SKM-1 treated with dmso at 0.1 percent for 144 hours (cell line): ENCODE results near the gene KRT85.
"Not testable (repeated sequence)": the region's sequence is repeated elsewhere in the genome, so short reads cannot be mapped to it uniquely, and the experiment has no call there.

Experiments used
- DNase-seq: peaks from one replicate; lab custom pipeline; 2025; ENCODE audit not compliant: unreplicated experiment; lab: John Stamatoyannopoulos, UW

KRT85 gene

DNA sequence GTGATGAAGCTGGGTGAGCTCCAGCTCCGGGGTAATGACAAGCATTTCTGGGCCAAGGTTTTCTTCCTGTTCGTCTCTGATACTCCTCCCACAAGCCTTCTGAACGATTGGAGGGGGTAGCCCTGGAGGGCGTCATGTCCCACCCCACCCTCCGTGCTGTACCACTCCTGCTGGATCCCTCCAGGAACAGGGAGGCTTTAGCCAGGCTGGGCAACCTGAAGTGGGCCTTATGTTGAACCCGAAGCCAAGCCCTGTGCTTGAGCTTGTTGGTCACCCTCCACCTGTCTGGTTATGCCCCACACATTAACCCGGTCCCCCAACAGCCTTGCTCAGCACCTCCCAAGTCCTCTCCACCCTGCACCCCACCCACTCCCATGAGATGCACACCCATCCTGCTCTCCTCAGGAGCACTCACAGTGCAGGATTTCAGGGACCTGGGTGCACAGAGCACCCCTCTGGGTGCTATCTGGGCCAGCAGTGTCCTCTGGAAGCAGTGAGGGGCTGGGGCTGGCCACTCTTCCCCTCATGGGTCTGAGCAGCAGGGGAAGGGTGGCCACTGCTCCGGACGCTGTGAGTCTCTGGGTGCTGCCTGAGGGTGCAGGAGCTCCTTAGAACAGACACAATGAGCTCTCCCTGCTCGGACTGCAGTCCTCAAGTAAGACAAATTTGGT lies 39.3 kb downstream of the KRT85 start:
- no peak for DNase-seq

DNA sequence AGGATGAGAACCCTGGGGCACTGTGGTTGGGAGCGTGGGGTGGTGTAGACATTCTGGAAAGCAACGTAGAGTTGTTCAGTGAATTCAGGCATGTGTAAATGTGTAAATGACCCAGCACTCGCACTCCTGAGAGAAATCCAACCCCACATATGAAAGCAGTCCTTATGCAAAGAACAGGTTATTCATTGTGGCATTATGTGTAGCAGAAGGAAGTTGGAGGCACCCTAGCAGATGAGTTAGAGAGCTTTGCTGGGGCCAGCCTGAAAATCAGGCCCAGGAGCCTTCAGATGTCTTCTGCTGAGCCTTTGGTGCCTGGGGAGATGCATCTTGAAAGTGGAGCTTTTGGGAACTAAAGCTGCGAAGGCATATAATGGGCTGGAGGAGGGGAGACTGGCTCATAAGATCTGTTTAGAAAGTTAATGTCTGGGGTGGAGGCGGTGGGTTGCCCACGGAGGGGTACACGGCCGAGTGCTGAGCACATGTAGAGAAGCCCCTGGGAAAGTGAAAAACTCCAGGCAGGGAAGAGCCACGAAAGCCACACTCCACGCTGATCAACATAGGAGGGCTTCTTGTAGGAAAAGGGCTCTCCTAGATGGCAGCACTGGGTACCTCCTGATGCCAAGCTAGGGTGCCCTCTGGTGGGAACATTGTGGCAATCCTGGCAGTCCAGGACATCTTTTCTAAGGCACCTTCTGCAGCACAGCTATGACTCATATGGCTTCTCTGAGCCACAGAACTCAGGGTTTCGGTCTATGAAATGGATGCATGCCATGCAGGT lies 40.0 kb downstream of the KRT85 start:
- DNase-seq: peak; percentile 28

DNA sequence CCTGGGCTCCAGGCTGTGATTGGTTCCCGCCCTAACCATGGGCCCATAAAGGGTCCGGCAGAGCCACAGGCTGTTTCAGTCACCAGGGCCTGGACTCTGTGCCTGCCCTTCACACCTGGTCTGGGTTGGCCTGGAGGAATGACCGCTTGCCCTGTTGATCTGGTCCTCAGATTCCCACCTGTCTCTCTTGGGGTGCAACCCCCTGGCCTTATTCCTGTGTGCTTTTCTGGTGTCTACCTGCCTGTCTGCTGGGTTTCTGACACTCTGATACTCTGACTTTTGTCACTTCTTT lies 43.2 kb downstream of the KRT85 start:
- DNase-seq: no peak

DNA sequence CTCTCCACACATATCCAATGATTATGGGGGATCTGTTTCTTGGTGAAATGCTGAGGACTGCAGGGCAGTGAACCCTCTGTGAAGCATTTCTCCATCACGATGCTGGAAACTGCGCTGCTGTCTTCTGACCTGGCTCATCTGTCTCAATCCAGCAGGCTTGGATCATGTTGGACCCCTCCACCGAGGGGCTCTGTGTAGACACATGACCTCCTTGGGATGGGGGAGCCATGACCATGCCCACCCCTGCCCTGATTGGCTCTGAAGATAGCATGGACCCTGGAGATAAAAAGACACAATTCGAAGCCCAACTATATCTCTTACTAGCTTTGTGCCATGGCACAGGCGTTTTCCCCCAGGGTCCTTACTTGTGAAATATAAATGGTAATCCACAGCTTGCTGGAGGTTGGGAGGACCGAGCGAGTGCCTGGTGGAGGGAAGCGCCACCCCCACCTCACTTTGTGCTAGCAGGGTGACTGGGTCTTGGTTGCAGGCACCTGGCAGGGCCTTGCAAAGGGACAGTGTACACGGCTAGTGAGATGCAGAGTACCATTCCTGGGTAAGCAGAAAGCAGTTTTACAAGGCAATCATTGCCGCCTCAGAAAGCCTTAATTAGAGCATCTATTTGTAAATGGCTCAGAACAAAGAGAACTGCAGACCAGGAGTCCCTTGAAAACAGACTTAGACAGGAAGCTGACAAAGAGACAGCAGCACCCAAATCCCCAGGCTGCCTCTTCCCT lies 43.7 kb downstream of the KRT85 start:
- no peak for DNase-seq

DNA sequence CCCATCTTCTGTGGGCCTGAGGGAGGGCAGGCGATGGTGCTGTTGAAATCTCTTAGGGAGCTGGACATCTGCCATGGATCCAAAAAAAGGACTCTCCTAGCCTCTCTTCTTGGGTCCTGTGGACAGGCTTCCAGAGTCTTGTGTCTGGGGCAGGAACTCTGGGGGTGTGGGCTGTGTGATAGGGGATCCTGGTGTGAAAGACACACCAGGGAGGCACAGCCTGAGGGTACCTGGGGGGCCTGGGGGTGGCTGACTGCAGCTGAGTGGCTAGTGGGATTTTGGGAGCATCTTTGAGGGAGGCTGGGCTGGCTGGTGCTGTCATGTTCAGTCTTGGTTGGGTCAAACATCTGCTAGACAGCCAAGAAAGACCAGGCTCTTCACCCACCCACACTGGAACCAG lies 44.3 kb downstream of the KRT85 start:
- no peak for DNase-seq

DNA sequence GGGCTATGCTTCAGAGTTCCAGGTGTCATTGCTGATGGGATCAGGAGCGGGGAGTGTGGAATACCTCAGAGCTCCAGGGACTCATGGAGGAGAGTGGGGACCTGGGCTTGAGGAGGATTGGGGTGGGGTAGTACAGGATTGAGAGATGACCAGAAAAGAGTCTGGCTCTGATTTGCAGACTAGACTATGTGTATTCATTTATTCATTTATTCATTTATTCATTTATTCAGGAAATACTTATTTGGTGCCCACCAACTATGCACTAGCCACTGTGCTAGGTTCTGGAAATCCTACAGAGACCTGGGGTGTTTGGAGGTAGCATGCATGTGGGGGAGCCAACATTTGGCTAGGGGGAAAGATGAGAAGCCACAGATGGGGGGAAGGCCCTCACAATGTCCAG lies 45.2 kb downstream of the KRT85 start:
- no peak for DNase-seq

DNA sequence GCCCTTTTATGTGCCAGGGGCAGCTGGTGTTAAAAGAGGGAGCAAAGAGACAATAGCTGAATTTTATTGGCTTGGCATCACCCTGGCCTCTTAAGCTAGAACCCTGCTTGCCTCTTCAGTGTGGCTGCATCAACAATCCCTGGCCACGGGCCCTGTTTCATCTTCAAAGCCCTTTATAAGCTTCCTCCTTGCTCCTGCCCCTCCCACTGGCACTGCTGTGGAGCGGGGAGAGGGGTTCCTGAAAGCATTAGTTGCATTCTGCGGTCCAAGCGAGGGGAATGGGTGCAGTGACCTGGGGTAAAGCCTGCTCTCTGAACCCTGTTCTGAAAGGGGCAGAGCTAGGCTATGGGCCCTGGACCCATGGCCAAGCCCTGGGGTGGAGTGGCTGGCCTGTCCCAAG lies 45.9 kb downstream of the KRT85 start:
- no peak for DNase-seq

DNA sequence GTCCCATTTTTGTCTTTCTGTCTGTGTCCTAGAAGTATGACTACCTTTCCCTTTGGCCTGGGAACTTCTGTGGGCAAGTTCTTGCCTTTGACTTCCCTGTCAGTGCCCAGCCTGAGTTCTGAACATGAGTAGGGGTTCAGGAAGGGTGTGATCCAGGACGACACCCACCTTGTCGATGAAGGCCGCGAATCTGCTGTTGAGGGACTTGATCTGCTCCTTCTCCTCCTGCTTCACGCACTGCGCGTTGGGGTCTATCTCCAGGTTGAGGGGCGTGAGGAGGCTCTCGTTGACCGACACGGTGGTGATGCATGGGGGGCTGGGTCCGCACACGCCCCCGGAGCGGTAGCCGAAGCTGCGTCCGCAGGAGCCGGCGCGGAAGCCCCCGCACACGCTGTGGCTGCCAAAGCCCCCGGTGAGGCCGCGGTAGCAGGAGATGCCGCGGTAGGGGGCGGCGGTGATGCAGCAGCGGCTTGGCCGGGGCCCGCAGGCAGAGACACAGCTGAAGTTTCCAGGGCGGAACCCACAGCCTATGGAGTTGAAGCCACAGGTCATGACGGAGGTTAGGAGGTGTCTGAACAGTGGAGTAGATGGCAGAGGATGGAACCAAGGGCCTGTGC lies 46.4 kb downstream of the KRT85 start, which contains the start of gene KRT83:
KRT83 (minus strand) TSS at position 615 of the 617 bp plus-strand sequence; CDS start at position 552, 63 bp downstream.
- no peak for DNase-seq

DNA sequence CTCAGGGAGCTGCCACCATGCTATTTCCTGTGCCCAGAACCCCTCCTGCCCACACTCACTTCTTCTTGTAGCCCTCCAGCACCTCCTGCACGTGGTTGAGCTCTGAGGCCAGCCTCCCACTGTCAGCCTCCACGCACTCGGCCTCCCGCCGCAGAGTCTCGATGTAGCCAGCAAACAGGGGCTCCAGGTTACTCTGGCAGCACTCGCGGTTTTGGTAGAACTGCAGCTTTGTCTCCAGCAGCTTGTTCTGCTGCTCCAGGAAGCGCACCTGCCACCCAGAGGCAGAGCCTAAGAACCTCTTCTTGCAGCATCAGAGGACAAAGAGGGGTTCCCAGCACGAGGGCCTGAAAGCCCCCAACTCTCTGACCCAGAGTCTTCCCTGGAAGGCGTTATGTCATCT lies 48.2 kb downstream of the KRT85 start:
- no peak for DNase-seq

DNA sequence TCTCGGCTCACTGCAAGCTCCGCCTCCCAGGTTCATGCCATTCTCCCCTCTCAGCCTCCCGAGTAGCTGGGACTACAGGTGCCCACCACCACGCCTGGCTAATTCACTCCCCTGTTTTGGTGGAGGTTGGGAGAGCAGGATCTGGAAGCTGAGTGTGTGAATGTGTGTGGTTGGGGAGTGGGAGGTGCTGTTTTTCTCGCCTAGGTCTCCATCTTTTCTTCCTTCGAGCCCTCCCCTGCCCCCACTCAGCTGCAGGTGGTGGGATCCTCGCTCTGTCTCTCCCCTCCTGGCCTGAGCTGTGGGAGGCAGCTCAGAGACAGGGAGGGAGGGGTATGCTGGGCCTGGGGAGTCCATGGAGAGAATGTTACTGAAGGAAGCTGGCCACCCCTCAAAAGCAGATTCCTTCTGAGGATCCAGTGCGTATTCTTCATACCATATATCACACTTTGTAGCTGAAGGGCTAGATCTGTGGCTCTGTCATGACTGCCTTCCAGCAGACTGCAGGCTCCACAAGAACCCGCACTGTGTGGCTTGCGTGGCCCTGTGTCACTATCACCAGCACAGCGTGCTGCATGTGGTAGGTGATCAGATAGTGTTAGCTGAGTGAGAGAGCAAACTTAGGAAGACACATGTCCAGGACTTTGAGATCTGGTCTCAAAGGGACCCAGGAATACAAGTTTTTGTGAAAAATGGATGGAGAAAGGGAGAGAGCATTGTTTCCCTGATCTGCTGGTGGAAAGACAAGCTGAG lies 48.9 kb downstream of the KRT85 start:
- DNase-seq: no peak

DNA sequence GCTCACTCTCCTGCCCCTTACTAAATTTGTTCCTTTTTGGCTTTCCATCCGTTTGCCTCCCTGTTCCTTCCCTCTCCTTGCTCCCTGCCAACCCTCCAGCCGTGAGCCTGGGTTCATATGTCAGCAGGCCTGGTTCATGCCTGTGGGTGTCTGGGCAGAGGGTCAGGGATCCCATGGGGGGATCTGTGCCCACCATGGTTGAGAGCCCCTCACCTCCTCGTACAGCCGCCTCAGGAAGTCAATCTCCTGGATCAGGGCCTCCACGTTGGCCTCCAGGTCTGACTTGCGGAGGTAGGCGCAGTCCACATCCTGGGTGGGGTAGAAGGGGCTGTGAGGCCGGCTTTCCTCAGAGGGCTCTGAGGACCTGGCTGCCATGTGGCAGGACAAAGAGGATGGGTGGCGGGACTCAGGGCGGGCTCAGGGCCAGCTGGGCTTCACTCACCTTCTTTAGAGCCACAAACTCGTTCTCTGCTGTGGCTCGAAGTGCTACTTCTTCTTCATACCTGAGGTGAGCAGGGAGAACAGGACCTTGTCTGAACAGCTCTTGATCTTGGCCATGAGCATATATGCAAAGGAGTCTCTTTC lies 49.7 kb downstream of the KRT85 start:
- no peak for DNase-seq

DNA sequence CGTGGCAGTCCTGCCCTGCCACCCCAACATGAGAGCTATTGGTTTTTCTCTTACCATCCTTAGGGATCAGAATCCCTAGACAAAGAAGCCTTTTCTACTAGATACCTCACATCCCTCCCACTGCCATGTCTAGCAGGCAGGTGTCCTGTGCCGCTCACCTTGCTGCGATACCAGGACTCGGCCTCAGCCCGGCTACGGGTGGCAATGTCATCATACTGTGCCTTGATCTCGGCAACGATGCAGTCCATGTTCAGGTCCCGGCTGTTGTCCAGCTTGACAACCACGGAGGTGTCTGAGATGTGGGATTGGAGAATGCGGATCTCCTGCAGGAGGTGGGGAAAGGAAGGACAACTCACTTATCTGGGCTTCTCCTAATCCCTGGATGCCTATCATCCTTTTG lies 50.6 kb downstream of the KRT85 start:
- DNase-seq: no peak

DNA sequence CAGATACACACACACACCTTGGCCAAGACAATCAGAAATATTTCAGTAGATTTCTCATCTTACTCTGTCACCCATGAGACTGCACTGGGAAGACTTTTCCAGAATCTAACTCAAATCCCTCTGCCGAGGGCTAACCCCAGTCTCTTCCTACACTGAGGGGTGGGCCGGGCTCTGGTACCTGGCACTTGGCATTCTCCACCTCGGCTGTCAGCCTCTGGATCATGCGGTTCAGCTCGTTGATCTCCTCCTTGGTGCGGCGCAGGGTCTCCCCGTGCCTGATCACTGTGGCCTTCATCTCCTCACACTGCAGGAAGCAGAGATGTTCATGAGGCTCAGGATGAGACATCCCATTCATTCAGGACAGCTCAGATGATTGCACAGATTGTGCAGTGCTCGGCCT lies 51.0 kb downstream of the KRT85 start:
- DNase-seq: no peak

DNA sequence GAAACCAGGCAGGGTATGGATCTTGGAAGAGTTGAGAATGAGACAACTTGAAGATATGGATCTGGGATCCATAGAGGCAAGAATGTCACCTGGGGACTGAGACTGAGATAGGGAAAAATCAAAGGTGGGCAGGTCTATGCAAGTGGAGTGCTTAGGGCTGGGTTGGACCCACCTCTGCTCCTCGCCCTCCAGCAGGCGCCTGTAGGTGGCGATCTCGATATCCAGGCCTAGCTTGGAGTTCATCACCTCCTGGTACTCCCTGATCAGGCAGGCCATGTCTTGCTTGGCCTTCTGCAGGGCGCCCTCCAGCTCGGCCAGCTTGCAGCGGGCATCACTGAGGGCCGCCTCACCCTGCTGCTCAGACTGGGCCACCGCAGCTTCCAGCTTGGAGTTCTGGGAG lies 51.6 kb downstream of the KRT85 start:
- DNase-seq: not testable (repeated sequence)

DNA sequence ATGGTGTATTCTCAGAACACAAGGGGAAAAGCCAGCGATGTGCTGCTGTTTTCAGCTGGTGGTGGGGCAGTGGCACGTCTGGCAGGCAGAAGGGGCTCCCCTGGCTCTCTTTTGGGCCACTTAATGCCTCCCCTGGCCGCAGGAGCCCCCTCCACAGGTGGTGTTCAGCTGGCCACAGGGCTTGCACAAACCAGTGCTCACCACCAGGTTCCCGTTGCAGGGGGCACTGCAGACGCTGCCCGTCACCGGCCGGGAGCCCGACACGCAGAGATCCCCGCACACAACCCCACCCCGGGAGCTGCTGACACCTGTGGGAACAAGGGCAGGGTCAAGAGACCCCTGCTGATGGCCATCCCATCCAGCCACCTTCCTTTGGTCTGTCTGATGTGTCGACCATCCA lies 52.8 kb downstream of the KRT85 start:
- no peak for DNase-seq

DNA sequence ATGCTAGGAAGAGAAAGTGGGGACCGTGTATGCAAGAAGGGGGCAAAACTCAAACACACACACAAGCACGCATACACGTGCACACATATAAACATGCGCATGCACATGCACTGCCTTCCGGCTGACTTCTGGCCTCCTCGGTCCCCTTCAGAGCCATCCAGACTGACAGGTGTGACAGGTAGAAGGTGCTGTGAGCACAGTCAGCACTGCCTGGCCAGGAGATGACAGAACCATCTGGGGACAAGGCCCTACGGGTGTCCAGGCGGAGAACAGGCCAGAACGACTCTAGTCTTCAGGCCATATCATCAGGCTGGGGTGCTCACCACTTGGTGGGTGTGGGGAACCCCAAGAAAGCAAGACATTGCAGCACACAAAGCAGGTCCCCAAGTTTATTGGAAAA lies 53.4 kb downstream of the KRT85 start:
- no peak for DNase-seq

DNA sequence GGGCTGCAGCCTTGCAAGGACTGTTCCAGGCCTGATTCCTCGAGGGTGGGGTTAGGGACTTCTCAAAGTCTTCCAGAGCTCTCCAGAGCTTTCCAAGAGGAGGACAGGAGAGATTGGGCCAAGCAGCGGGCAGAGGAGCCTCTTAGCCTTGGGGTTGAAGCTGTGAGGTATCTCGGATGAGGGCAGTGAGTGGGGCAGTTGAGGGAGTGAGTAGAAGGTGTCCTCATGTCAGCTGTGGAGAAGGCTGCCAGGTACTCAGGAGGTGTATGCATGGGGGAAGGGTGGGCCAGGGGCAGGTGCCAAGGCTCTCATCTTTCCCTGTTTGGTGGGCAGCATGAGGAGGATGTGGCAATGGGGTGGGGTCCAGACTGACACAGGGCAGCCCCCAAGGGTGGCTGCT lies 53.8 kb downstream of the KRT85 start:
- DNase-seq: no peak

DNA sequence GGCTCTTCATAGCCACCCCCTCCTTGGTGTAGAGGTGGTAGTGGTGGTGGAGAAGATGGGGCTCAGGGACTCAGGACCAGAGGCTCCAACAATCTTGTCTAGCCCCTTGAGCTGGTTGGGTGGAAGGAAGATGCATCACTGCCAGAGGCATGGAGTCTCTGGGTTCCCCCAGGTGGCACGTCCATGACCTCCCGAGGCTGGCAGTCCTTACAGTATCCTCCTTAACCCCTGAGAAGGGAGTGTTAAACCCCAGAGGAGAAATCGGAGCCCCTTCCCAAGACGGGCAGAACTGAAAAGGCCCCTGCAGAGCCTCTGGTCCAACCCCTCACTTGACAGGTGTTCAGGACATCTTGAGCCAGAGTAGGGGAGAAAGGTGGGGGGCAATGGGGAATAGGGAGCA lies 55.2 kb downstream of the KRT85 start:
- DNase-seq: no peak

DNA sequence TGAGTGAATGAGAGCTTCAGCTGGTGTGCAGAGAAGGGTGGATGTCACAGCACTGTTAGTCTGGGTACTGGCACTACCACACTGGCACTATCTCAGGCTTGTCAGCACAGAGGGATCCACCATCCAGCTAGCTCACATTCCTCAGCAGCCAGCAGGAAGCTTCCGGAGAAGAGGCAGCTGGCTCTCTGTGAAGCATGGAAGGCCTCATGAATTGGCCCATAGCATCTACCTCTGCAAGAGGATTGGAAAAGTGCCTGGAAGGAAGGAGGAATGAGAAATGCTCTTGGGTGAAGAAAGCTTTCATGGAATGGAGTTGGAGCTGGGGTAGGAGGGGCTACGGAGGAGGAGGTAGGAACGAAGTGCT lies 56.0 kb downstream of the KRT85 start:
- no peak for DNase-seq

DNA sequence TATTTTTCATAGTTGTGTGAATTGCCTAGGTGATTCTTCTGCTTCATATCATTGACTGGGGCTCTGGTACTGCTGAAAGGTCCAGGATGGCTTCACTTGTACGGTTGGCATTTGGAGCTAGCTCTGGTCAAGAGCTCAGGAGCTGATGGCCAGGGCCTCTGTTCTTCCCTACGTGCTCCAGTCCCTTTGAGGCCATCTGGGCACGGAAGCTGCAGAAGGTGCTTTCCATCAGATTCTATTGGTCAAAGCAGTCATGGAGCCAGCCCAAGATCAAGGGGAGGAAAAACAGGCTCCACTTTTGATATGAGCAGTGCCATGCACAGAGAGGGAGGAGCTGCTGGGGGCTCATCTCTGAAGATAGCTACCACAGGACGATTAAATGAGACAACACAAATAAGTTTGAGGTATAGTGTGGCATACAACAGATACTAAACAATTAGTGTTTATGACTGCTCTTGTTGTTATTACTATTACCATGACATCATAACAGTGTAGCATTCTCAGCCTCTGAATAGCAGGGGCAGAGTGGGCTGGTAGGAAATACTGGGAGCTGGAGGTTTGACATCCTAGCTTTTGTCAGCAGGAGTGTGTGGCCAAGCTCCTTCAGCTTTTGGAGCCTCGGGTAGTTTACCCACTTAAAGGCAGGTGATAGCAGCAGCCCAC lies 56.5 kb downstream of the KRT85 start:
- DNase-seq: no peak
